ENCODE data around the gene SLAMF9.

Gene SLAMF9

GRCh38 chr1:159986093-159986492 is 32.1 kb upstream of the SLAMF9 start:
- no peaks in the 10 kb centered on the region for H3K36me3 ChIP-seq (ENCODE audit: control insufficient read depth, insufficient read depth, low read length)
- H3K4me3 ChIP-seq (ENCODE audit: low read length) = no peak overlapping the region
- no peak overlapping the region for H3K27ac ChIP-seq (ENCODE audit: low read depth, low read length)
- peaks cover 3% of the 10 kb centered on the region for H3K4me1 ChIP-seq (ENCODE audit: control insufficient read depth, insufficient read depth, low read length)
- no peaks in the 10 kb centered on the region for H3K27me3 ChIP-seq (ENCODE audit: control insufficient read depth, insufficient read depth, low read length)
- no peak overlapping the region for H3K9ac ChIP-seq (ENCODE audit: low read length)

- H3K9ac ChIP-seq (ENCODE audit: low read length) = no peak overlapping the region
- H3K4me1 ChIP-seq (ENCODE audit: control insufficient read depth, insufficient read depth, low read length) = peaks cover 3% of the 10 kb centered on the region
- H3K4me3 ChIP-seq (ENCODE audit: low read length) = no peak overlapping the region
- H3K36me3 ChIP-seq (ENCODE audit: control insufficient read depth, insufficient read depth, low read length) = no peaks in the 10 kb centered on the region
- no peak overlapping the region for H3K27ac ChIP-seq (ENCODE audit: low read depth, low read length)
- H3K27me3 ChIP-seq (ENCODE audit: control insufficient read depth, insufficient read depth, low read length) = no peaks in the 10 kb centered on the region
These were observed 31.4 kb upstream of the SLAMF9 start for GRCh38 chr1:159985473-159985872.

GRCh38 chr1:159983681-159984080 is 29.6 kb upstream of the SLAMF9 start:
- Histone ChIP-seq H3K9ac (ENCODE audit: low read length) (no peak overlapping the region), H3K27ac (ENCODE audit: low read depth, low read length) (no peak overlapping the region)

DNA sequence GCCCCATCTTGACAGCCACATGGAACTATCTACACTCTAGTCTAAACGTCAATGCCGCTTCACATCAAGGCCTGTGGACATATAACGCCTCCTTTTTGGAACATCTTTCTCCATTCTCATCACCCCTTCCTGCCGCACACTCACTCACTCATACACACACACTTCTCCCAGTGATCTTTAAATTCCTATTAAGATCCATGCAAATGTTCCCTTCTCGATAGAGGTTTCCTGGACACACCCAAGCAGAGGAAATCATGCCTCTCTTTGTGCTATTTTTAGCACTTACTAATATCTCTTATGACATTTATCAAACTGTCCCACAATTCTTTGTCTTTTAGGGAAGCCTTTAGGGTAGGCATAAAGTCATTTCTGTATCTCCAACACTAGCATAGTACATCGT is 28.2 kb upstream of the SLAMF9 start:
- Histone ChIP-seq H3K36me3 (ENCODE audit: control insufficient read depth, insufficient read depth, low read length) (no peaks in the 10 kb centered on the region), H3K27me3 (ENCODE audit: control insufficient read depth, insufficient read depth, low read length) (no peaks in the 10 kb centered on the region), H3K4me1 (ENCODE audit: control insufficient read depth, insufficient read depth, low read length) (peaks cover 10% of the 10 kb centered on the region), H3K27ac (ENCODE audit: low read depth, low read length) (no peak overlapping the region), H3K9ac (ENCODE audit: low read length) (no peak overlapping the region), H3K4me3 (ENCODE audit: low read length) (no peak overlapping the region)

More at GRCh38 chr1:159983681-159984080, 29.6 kb upstream of the SLAMF9 start:
- Histone ChIP-seq H3K27me3 (ENCODE audit: control insufficient read depth, insufficient read depth, low read length) (no peaks in the 10 kb centered on the region), H3K36me3 (ENCODE audit: control insufficient read depth, insufficient read depth, low read length) (no peaks in the 10 kb centered on the region), H3K4me1 (ENCODE audit: control insufficient read depth, insufficient read depth, low read length) (peaks cover 7% of the 10 kb centered on the region), H3K4me3 (ENCODE audit: low read length) (no peak overlapping the region)

DNA sequence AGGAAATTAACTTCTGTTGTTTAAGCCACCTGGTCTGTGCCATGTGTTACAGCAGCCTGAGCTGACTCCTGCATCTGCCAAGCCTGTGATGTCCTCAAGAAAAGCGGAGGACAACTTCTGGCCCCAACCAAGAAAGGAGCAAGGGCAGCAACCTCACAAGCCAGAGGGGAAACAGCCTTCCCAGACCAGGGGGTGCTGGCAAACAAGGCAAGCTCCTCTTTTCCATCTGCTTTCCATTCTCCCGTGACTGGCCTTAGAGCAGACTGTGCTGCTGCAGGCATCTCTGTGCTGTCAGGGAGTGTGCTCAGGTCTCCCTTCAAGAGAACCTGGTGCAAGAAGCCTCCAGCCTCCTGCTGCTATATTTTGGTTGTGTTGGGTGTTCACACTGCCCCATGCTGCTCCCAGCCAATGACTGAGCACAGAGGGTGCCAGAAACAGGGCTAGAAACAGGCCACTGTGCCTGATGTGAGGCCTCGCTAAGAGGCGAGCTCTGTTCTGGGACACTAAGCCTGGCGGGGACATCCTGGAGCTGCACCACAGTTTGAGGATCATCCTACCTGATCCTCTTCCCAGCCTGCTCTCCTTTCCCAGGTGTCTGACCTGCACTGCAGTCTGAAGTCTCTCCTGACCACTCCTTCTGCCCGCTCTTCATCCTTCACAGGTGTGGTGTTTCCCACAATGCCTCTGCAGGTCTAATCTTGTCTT is 27.5 kb upstream of the SLAMF9 start:
- Histone ChIP-seq H3K4me3 (ENCODE audit: low read length) (no peak overlapping the region), H3K27me3 (ENCODE audit: control insufficient read depth, insufficient read depth, low read length) (no peaks in the 10 kb centered on the region), H3K9ac (ENCODE audit: low read length) (no peak overlapping the region), H3K27ac (ENCODE audit: low read depth, low read length) (no peak overlapping the region), H3K36me3 (ENCODE audit: control insufficient read depth, insufficient read depth, low read length) (no peaks in the 10 kb centered on the region), H3K4me1 (ENCODE audit: control insufficient read depth, insufficient read depth, low read length) (peaks cover 10% of the 10 kb centered on the region)

DNA sequence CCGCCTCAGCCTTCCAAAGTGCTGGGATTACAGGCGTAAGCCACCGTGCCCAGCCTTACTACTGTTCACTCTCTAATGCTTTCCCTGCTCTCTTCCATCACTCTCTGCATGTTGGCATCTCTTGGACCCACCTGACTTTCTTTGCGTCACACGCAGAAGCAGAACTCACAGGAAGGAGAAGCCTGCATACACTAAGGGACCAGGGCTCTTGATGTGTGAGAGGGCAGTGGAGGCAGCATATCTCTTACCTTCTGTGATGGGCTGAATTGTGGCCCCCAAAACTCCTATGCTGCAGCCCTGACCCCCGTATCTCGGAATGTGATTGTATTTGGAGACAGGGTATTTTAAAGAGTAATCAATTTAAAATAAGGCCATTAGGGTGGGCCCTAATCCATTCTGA is 26.7 kb upstream of the SLAMF9 start:
- H3K4me1 ChIP-seq (ENCODE audit: control insufficient read depth, insufficient read depth, low read length) = peaks cover 10% of the 10 kb centered on the region
- no peak overlapping the region for H3K27ac ChIP-seq (ENCODE audit: low read depth, low read length)
- H3K36me3 ChIP-seq (ENCODE audit: control insufficient read depth, insufficient read depth, low read length) = no peaks in the 10 kb centered on the region
- H3K27me3 ChIP-seq (ENCODE audit: control insufficient read depth, insufficient read depth, low read length) = no peaks in the 10 kb centered on the region
- H3K9ac ChIP-seq (ENCODE audit: low read length) = no peak overlapping the region
- H3K4me3 ChIP-seq (ENCODE audit: low read length) = no peak overlapping the region

- no peak overlapping the region for H3K9ac ChIP-seq (ENCODE audit: low read length)
- no peaks in the 10 kb centered on the region for H3K27me3 ChIP-seq (ENCODE audit: control insufficient read depth, insufficient read depth, low read length)
- H3K36me3 ChIP-seq (ENCODE audit: control insufficient read depth, insufficient read depth, low read length) = no peaks in the 10 kb centered on the region
- no peak overlapping the region for H3K4me3 ChIP-seq (ENCODE audit: low read length)
- no peak overlapping the region for H3K27ac ChIP-seq (ENCODE audit: low read depth, low read length)
- H3K4me1 ChIP-seq (ENCODE audit: control insufficient read depth, insufficient read depth, low read length) = peaks cover 10% of the 10 kb centered on the region
These were observed 26.0 kb upstream of the SLAMF9 start for GRCh38 chr1:159980076-159980475.

DNA sequence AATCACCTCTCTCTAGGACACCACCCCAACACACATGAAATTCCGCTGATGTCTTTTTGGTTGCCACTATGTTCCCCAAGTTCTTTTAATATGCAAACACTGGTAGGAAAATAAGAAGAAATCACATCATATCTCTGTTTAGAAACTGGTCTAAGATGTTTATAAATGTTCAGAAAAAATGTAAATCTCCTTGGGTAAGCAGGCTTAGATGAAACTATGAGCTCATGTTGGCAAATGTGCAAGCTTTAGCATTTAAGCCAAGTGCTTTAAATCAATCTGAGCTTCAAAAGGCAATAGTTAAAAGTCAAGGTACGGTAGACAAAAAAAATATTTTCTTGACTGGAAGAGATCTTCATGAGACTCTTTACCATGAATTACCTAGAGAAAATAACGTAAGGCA is 25.2 kb upstream of the SLAMF9 start:
- H3K4me1 ChIP-seq (ENCODE audit: control insufficient read depth, insufficient read depth, low read length) = peaks cover 10% of the 10 kb centered on the region
- H3K27ac ChIP-seq (ENCODE audit: low read depth, low read length) = peak overlapping the region; percentile 6
- H3K27me3 ChIP-seq (ENCODE audit: control insufficient read depth, insufficient read depth, low read length) = no peaks in the 10 kb centered on the region
- H3K4me3 ChIP-seq (ENCODE audit: low read length) = no peak overlapping the region
- H3K36me3 ChIP-seq (ENCODE audit: control insufficient read depth, insufficient read depth, low read length) = no peaks in the 10 kb centered on the region
- H3K9ac ChIP-seq (ENCODE audit: low read length) = no peak overlapping the region

DNA sequence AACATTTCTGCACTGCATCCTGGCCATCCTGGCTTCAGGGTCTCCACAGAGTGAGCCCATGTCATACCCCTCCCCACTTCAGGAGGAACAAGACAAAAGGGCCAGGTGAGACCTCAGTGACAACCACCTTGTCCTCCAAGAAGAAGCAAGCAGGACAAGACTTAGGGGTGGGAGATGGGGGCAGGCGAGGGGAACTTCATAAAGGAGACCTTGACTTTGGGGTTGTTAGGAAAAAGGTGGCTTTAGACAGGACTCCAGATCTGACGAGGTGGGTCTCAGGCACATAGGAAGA is 24.0 kb upstream of the SLAMF9 start:
- Histone ChIP-seq H3K4me1 (ENCODE audit: control insufficient read depth, insufficient read depth, low read length) (peaks cover 10% of the 10 kb centered on the region), H3K27ac (ENCODE audit: low read depth, low read length) (no peak overlapping the region), H3K27me3 (ENCODE audit: control insufficient read depth, insufficient read depth, low read length) (no peaks in the 10 kb centered on the region), H3K4me3 (ENCODE audit: low read length) (no peak overlapping the region), H3K36me3 (ENCODE audit: control insufficient read depth, insufficient read depth, low read length) (no peaks in the 10 kb centered on the region), H3K9ac (ENCODE audit: low read length) (no peak overlapping the region)

GRCh38 chr1:159977364-159978106 is 23.5 kb upstream of the SLAMF9 start:
- peaks cover 10% of the 10 kb centered on the region for H3K4me1 ChIP-seq (ENCODE audit: control insufficient read depth, insufficient read depth, low read length)
- H3K36me3 ChIP-seq (ENCODE audit: control insufficient read depth, insufficient read depth, low read length) = no peaks in the 10 kb centered on the region
- H3K27me3 ChIP-seq (ENCODE audit: control insufficient read depth, insufficient read depth, low read length) = no peaks in the 10 kb centered on the region
- no peak overlapping the region for H3K9ac ChIP-seq (ENCODE audit: low read length)
- H3K27ac ChIP-seq (ENCODE audit: low read depth, low read length) = no peak overlapping the region
- H3K4me3 ChIP-seq (ENCODE audit: low read length) = no peak overlapping the region

DNA sequence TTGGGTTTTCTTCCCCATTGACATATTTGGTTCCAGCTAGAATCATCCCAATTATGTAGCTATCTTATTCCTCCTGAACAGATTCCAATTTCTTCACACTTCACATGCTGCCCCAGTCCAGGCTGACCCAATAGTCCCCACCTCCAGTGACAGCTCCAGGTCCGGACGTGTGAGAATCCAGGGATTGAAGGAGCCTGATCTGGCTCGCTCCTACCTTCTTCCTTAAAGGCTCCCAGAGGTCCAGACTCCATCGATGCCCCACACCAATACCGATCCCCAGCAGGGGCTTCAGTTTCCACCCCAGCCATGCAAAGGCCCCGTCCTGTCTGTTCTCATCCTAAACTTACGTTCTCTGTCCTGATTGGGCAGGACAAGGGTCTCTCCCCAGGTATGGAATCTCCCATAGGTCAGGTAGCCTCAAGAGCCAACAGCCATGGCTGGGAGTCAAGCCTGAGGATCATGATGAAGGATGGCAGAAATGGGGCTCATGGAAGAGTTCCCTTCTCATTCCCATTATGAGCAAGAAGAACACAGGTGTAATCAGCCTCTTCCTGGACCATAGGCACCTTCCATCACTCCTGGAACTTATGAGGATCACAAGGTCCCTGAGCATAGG is 20.4 kb upstream of the SLAMF9 start:
- Histone ChIP-seq H3K27ac (ENCODE audit: low read depth, low read length) (no peak overlapping the region), H3K4me3 (ENCODE audit: low read length) (no peak overlapping the region), H3K4me1 (ENCODE audit: control insufficient read depth, insufficient read depth, low read length) (peaks cover 7% of the 10 kb centered on the region), H3K9ac (ENCODE audit: low read length) (no peak overlapping the region), H3K27me3 (ENCODE audit: control insufficient read depth, insufficient read depth, low read length) (no peaks in the 10 kb centered on the region), H3K36me3 (ENCODE audit: control insufficient read depth, insufficient read depth, low read length) (no peaks in the 10 kb centered on the region)

DNA sequence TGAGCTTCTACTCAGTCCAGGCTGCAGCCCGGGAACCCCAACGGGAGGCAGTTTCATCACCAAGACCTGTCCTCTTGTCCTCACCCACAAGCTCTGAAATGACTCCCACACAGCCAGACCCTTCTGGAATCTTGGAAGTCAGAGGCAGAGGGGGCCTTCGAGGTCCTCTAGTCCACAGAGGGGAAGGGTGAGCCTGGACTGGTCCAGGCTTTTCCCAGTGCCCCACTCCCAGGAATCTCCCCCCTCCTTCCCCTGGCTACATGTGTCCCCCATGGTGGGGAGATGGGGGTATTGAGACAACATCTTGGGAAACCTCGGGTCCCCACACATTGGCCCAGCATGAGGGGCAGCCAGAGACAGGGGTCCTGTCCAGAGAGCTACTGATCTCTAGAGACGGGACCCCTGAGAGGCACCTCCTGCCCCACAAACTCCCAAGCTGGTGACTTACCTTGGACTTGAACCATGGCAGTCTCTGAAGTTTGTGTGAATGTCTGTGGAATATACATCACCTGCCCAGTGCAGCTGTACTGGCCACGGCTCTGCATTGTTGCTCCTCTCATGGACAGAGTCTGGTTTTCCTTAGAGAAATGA is 19.4 kb upstream of the SLAMF9 start:
- H3K4me3 ChIP-seq (ENCODE audit: low read length) = no peak overlapping the region
- H3K27me3 ChIP-seq (ENCODE audit: control insufficient read depth, insufficient read depth, low read length) = no peaks in the 10 kb centered on the region
- H3K27ac ChIP-seq (ENCODE audit: low read depth, low read length) = no peak overlapping the region
- no peak overlapping the region for H3K9ac ChIP-seq (ENCODE audit: low read length)
- H3K4me1 ChIP-seq (ENCODE audit: control insufficient read depth, insufficient read depth, low read length) = peaks cover under 1% of the 10 kb centered on the region
- no peaks in the 10 kb centered on the region for H3K36me3 ChIP-seq (ENCODE audit: control insufficient read depth, insufficient read depth, low read length)

All from rectal smooth muscle tissue (tissue), 1 donor.